ENCODE data around the gene PCBP3.

Gene PCBP3

GRCh38 chr21:45724345-45724961 lies 80.9 kb downstream of the PCBP3 start:
- TF ChIP-seq GATA2 (IDR thresholded peaks at IDR 0.05; ENCODE audit: low read depth, low read length) = no peak
- TF ChIP-seq GATA3 (IDR thresholded peaks at IDR 0.05; ENCODE audit: low read depth, low read length) = no peak

DNA sequence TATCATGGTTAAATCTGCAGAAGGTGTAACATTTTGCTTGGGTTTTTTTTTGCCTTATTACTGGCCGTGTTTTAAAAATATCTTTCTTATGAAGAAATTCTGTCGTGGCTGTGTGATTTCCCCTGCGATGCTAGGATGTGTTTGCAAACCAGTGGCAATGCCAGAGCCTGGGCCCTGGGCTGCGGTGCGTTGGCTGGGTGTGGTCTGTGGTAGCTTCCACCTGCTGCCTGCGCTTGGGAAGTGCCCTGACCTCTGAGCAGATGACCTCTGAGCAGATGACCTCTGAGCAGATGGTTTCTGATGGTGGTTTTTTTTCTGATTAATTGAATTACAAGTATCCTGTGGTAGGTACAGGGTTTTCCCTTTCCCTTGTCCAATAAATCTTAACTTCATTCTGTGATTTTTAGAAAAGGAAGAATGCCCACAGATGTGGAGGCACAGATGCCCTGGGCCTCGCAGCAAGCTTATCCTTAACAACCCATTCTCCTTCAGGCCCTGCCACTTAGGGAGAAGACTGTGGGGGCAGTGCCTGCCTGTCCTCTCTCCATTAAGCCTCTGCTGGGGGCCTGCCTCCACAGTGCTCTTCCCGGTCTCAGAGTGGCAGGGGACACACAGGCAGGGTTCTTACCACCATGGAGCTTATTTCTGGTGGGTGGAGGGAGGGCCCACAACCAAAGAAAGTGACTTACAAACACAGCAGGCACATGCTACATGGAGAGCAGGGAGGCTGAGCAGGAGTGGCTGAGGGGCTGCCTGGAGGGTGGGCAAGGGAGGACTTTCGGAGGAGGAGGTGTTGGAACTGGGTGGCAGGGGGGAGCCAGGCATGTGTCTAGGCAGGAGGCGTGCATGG lies 81.7 kb downstream of the PCBP3 start:
- TF ChIP-seq GATA2 (IDR thresholded peaks at IDR 0.05; ENCODE audit: low read depth, low read length) (no peak), GATA3 (IDR thresholded peaks at IDR 0.05; ENCODE audit: low read depth, low read length) (no peak)

DNA sequence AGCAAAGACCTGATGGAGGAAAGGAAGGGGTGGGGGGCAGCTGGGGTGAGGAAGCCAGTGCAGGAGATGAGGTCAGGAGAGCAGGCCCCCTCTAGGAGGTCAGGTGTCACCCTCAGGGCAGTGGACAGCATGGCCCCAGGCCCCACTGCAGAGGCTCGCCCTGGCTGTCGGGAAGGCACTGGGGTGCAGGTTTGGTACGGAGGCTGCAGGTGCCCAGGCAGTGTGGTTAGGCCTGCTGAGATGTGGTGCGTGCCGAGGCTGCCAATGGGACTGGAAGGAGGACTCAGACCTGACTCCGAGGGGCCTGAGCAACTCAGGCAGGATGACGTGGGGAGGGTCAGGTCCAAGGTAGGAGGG lies 82.3 kb downstream of the PCBP3 start:
- TF ChIP-seq GATA2 (IDR thresholded peaks at IDR 0.05; ENCODE audit: low read depth, low read length) (no peak), GATA3 (IDR thresholded peaks at IDR 0.05; ENCODE audit: low read depth, low read length) (no peak)

DNA sequence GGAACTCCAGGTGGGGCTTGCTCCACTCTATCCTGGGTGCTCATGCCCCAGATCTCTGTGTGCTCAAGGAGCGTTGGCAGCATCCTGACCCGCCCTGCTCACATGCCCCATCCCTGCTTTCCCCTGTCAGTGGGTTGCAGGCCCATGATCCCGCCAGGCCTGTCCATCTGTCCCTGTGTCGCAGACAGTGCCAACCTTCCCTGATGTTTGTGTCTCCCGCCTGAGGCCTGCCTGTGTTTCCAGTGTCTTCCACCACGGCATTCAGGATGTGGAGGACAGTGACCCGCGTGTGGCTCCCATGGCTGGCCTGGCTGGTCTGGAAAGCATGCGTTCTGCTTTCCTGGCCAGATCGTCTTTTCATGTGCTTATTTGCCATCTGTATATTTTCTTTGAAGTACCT lies 82.9 kb downstream of the PCBP3 start:
- TF ChIP-seq GATA2 (IDR thresholded peaks at IDR 0.05; ENCODE audit: low read depth, low read length) = no peak

GRCh38 chr21:45727390-45727789 lies 83.9 kb downstream of the PCBP3 start:
- no peak for TF ChIP-seq GATA2 (IDR thresholded peaks at IDR 0.05; ENCODE audit: low read depth, low read length)
- no peak for TF ChIP-seq GATA3 (IDR thresholded peaks at IDR 0.05; ENCODE audit: low read depth, low read length)

DNA sequence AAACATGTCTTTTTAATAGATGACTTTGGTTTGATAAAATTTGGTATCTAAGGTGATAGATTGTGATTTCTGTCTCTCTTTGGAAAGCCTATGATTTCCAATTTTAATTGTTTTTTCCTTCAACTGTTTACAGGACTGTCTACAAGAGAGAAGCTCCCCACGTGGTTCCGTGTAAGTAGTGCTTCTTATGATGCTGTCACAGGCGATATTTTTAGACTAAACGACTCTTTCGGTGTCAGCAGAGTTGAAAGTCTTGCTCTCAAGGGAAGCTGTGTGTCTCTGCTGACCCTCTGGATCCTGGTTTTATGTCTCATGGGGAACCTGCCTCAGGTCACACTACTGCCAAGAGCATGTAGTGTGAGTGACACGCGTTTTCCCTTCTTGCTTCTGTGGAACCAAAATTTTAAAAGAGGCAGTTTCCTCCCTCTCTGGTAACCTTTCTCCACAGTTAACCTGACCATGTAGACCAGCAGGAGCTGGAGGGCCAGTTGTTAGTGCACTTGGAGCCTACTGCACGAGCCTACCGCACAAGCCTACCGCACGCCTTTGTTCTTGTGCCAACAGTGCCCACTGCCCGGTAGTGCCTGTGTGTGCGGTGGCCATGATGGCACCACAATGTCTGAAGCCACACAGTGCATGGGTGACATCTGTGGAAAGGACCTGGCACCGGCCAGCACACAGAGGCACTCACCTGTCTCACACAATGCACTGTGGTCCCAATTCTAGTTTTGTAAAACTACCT lies 91.9 kb downstream of the PCBP3 start:
- TF ChIP-seq GATA3 (IDR thresholded peaks at IDR 0.05; ENCODE audit: low read depth, low read length) (no peak), GATA2 (IDR thresholded peaks at IDR 0.05; ENCODE audit: low read depth, low read length) (no peak)

GRCh38 chr21:45736042-45736689 lies 92.6 kb downstream of the PCBP3 start:
- TF ChIP-seq GATA3 (IDR thresholded peaks at IDR 0.05; ENCODE audit: low read depth, low read length) = no peak
- no peak for TF ChIP-seq GATA2 (IDR thresholded peaks at IDR 0.05; ENCODE audit: low read depth, low read length)

GRCh38 chr21:45736690-45737484 lies 93.4 kb downstream of the PCBP3 start:
- TF ChIP-seq GATA2 (IDR thresholded peaks at IDR 0.05; ENCODE audit: low read depth, low read length) (no peak), GATA3 (IDR thresholded peaks at IDR 0.05; ENCODE audit: low read depth, low read length) (no peak)

DNA sequence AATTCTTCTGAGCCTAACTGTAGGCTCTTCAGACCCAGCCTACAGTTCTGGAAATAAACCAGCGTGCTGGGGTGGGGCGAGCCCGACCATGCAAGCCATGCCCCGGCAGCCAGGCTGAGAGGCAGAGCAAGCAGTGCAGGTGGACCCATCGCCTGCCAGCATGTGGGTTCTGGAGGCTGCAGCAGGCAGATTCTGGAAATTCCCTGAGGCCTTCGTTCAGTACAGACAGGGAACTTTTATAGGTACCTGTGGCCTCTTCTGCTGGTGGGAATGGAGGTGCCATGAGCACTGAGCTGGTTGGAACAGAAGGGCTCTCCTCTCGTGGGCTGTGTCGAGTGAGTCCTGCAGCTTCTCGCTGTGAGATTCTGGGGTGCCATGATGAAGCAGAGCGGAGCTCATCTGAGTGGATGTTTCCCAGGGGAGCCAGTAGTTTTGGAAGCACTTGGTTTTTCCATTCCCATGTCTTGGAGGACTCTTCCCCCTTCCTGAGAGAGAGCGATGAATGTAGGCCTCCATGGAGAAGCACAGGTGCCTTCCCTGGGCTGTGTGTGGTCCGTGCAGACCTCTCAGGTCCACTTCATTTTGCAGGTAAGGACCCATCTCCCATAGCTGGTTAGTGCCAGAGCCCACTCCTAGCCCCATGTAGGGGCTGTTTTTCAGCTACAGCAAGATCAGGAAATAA lies 94.1 kb downstream of the PCBP3 start:
- TF ChIP-seq GATA3 (IDR thresholded peaks at IDR 0.05; ENCODE audit: low read depth, low read length) = no peak
- TF ChIP-seq GATA2 (IDR thresholded peaks at IDR 0.05; ENCODE audit: low read depth, low read length) = no peak

GRCh38 chr21:45739218-45740087 lies 95.9 kb downstream of the PCBP3 start:
- TF ChIP-seq GATA2 (IDR thresholded peaks at IDR 0.05; ENCODE audit: low read depth, low read length) = no peak

GRCh38 chr21:45740088-45740440 lies 96.5 kb downstream of the PCBP3 start:
- TF ChIP-seq GATA2 (IDR thresholded peaks at IDR 0.05; ENCODE audit: low read depth, low read length) (no peak), GATA3 (IDR thresholded peaks at IDR 0.05; ENCODE audit: low read depth, low read length) (no peak)
